Iris pigment epithelial cell (primary cell): ENCODE results near the gene RNASE12.
"Not testable (repeated sequence)": the region's sequence is repeated elsewhere in the genome, so short reads cannot be mapped to it uniquely, and the experiment has no call there.

Experiments
- DNase-seq: peaks from one replicate; pipeline ENCODE4 v3.0.0-alpha.2; 2011; ENCODE audit warnings: low read depth

Gene RNASE12

GRCh38 chr14:20583142-20583541 is 8.0 kb downstream of the RNASE12 start:
- DNase-seq: no peak

- no peak for DNase-seq
These were observed 10.9 kb downstream of the RNASE12 start for GRCh38 chr14:20580242-20580641.

GRCh38 chr14:20578784-20579502 is 12.2 kb downstream of the RNASE12 start:
- no peak for DNase-seq

GRCh38 chr14:20578325-20578724 is 12.9 kb downstream of the RNASE12 start:
- DNase-seq: no peak

- not testable (repeated sequence) for DNase-seq
These were observed 18.7 kb downstream of the RNASE12 start for GRCh38 chr14:20572382-20572990.

- not testable (repeated sequence) for DNase-seq
These were observed 20.5 kb downstream of the RNASE12 start for GRCh38 chr14:20570720-20571119.

- DNase-seq: not testable (repeated sequence)
These were observed 21.3 kb downstream of the RNASE12 start for GRCh38 chr14:20569865-20570264.

GRCh38 chr14:20569066-20569465 is 22.1 kb downstream of the RNASE12 start:
- DNase-seq: no peak

GRCh38 chr14:20568393-20568792 is 22.8 kb downstream of the RNASE12 start:
- DNase-seq: no peak

- not testable (repeated sequence) for DNase-seq
These were observed 24.0 kb downstream of the RNASE12 start for GRCh38 chr14:20567199-20567598.

GRCh38 chr14:20564501-20564997 is 26.6 kb downstream of the RNASE12 start:
- DNase-seq: no peak

- DNase-seq: no peak
These were observed 27.2 kb downstream of the RNASE12 start for GRCh38 chr14:20563971-20564370.

GRCh38 chr14:20560961-20561360 is 30.2 kb downstream of the RNASE12 start, which contains the start of gene RNASE9:
TSS of gene RNASE9 (minus strand) at chr14:20561047.
- DNase-seq: no peak

GRCh38 chr14:20559461-20559904 is 31.7 kb downstream of the RNASE12 start:
- DNase-seq: no peak

- no peak for DNase-seq
These were observed 34.0 kb downstream of the RNASE12 start for GRCh38 chr14:20557212-20557542.

GRCh38 chr14:20556500-20557211 is 34.5 kb downstream of the RNASE12 start:
- no peak for DNase-seq

GRCh38 chr14:20555845-20556244 is 35.3 kb downstream of the RNASE12 start:
- no peak for DNase-seq

GRCh38 chr14:20553024-20553423 is 38.2 kb downstream of the RNASE12 start:
- DNase-seq: no peak

- no peak for DNase-seq
These were observed 39.6 kb downstream of the RNASE12 start for GRCh38 chr14:20551606-20552005.

GRCh38 chr14:20550926-20551325 is 40.2 kb downstream of the RNASE12 start:
- DNase-seq: no peak

GRCh38 chr14:20548414-20549158 is 42.6 kb downstream of the RNASE12 start:
- no peak for DNase-seq

GRCh38 chr14:20546877-20547276 is 44.3 kb downstream of the RNASE12 start:
- DNase-seq: no peak
